K562 (cell line): ENCODE data around the gene C1orf74. TPM values are rescaled to one million over a fixed set of nuclear protein-coding genes. Genes with fewer than 3 reads are reported as not detected.

Experiments
- ATAC-seq: fragments of 200-7000 bp; cut with Tn5 transposase; 3 replicates; pipeline ENCODE4 v1.9.1; 2020; ENCODE audit warnings: moderate library complexity
- BruUV-seq: library from RNA; stranded (reverse); fragments of 400-500 nt; replicated peaks from 2 replicates; lab custom pipeline; 2021; lab: Mats Ljungman, UMichigan
- CTCF ChIA-PET: fragments of 300-600 bp; formaldehyde crosslinking; extraction: SDS; loops from one replicate; lab custom pipeline; 2021; ENCODE audit warnings: low intra/inter-chr PET ratio; lab: Yijun Ruan, JAX
- POLR2A ChIA-PET: fragments of 300-600, 350-650 bp; sonication (Branson Sonifier 250); formaldehyde crosslinking; extraction: SDS; loops from one replicate; lab custom pipeline; 2021; ENCODE audit warnings: antibody characterized with exemption, inconsistent platforms; lab: Yijun Ruan, JAX
- DNase-seq, 4 experiments: peaks; one replicate each; pipeline versions ENCODE4 v3.0.0 to v3.0.0-alpha.2; 2011 to 2018; ENCODE audit warnings: low spot score in 3 of 4, mixed read lengths in 3 of 4; ENCODE audit errors: extremely low read depth in 1 of 4
- FAIRE-seq: peaks from 2 replicates; lab custom pipeline; 2011; peaks lifted over from hg19 to GRCh38; lab: Jason Lieb, UNC
- H2AFZ ChIP-seq: 2 replicates; pipeline ENCODE4 v1.6.0; 2011; ENCODE audit warnings: low read depth, low read length, control low read depth, inconsistent platforms
- H3K27ac ChIP-seq: fragments of 200-600 bp; 3 replicates; pipeline ENCODE4 v1.8.0; 2011; ENCODE audit warnings: low read depth, mild to moderate bottlenecking, control low read depth, inconsistent platforms, low read length, moderate library complexity, mixed read lengths; ENCODE audit errors: extremely low read depth
- H3K27me3 ChIP-seq, 2 experiments: fragments of 300-600 bp in 1 of 2; 2 replicates in 1 of 2; 3 replicates in 1 of 2; pipeline versions ENCODE4 v1.6.0 to v1.8.0; 2011; ENCODE audit warnings: inconsistent platforms in 2 of 2, low read length in 2 of 2, mild to moderate bottlenecking in 1 of 2, mixed read lengths in 1 of 2, moderate library complexity in 1 of 2; ENCODE audit not compliant: control insufficient read depth in 2 of 2, insufficient read depth in 2 of 2
- H3K36me3 ChIP-seq: fragments of 300-600 bp; 3 replicates; pipeline ENCODE4 v1.8.0; 2011; ENCODE audit warnings: mild to moderate bottlenecking, low read length, inconsistent platforms; ENCODE audit not compliant: control insufficient read depth, insufficient read depth
- H3K4me1 ChIP-seq, 2 experiments: fragments of 200-600 bp in 1 of 2; replicated peaks in 1 of 2; 2 replicates in 1 of 2; 3 replicates in 1 of 2; pipeline versions ENCODE4 v1.5.1 to v1.8.0; 2011; ENCODE audit warnings: inconsistent platforms in 2 of 2, low read length in 2 of 2, mild to moderate bottlenecking in 1 of 2, mixed read lengths in 1 of 2, moderate library complexity in 1 of 2; ENCODE audit not compliant: control insufficient read depth in 2 of 2, insufficient read depth in 2 of 2
- H3K4me2 ChIP-seq: 2 replicates; pipeline ENCODE4 v1.6.1; 2011; ENCODE audit warnings: low read length, control low read depth, inconsistent platforms, mixed read lengths; ENCODE audit not compliant: insufficient read depth
- H3K4me3 ChIP-seq: fragments of 200-600 bp; sonication (generic), shearing (Covaris generic); 2 replicates; pipeline ENCODE4 v1.5.1; 2016; ENCODE audit warnings: control low read depth, inconsistent platforms
- H3K79me2 ChIP-seq: fragments of 200-600 bp; 3 replicates; pipeline ENCODE4 v1.8.0; 2011; ENCODE audit warnings: low read length, inconsistent platforms; ENCODE audit not compliant: control insufficient read depth, insufficient read depth
- H3K9ac ChIP-seq, 2 experiments: 2 replicates each; pipeline versions ENCODE4 v1.6.0 to v1.6.1; 2011; ENCODE audit warnings: low read depth in 2 of 2, low read length in 2 of 2, control low read depth in 1 of 2, inconsistent platforms in 1 of 2, mild to moderate bottlenecking in 1 of 2, mixed read lengths in 1 of 2; ENCODE audit not compliant: insufficient read depth in 1 of 2
- H3K9me1 ChIP-seq: one replicate; pipeline ENCODE4 v1.6.0; 2011; ENCODE audit warnings: inconsistent platforms, mild to moderate bottlenecking, low read length, moderate library complexity; ENCODE audit not compliant: control insufficient read depth, insufficient read depth
- H3K9me3 ChIP-seq: replicated peaks from 2 replicates; pipeline ENCODE4 v1.5.1; 2011; ENCODE audit warnings: low read depth, low read length, inconsistent platforms; ENCODE audit not compliant: control insufficient read depth, insufficient read depth
- H4K20me1 ChIP-seq: replicated peaks from 2 replicates; pipeline ENCODE4 v1.6.1; 2011; ENCODE audit warnings: low read length, inconsistent platforms, mixed read lengths; ENCODE audit not compliant: control insufficient read depth, insufficient read depth
- CEBPG ChIP-seq, 3 experiments: fragments of 200-800 bp in 1 of 3; sonication (Bioruptor generic) in 1 of 3; sonication (generic) in 1 of 3; formaldehyde crosslinking in 1 of 3; IDR thresholded peaks in 2 of 3; conservative IDR thresholded peaks in 1 of 3; 2 replicates each; pipeline versions ENCODE4 v1.6.1 to v1.8.0; 2016 to 2022; ENCODE audit warnings: missing compliant biosample characterization in 2 of 3, missing genetic modification characterization in 2 of 3, mild to moderate bottlenecking in 1 of 3, missing genetic modification reagents in 1 of 3
- MAFF ChIP-seq: IDR thresholded peaks from 2 replicates; pipeline ENCODE4 v1.6.1; 2012; ENCODE audit warnings: low read length, improper control_type of control experiment
- RFX5 ChIP-seq: IDR thresholded peaks from 2 replicates; pipeline ENCODE4 v1.6.1; 2011; ENCODE audit warnings: low read depth, mild to moderate bottlenecking, improper control_type of control experiment, low read length
- TBP ChIP-seq: optimal IDR thresholded peaks from 2 replicates; pipeline ENCODE3; 2011; ENCODE audit warnings: low read depth, low read length, improper control_type of control experiment
- TFAM ChIP-seq: fragments of 250-450 bp; sonication (Bioruptor Pico); conservative IDR thresholded peaks from 2 replicates; pipeline ENCODE4 v1.5.0; 2021; ENCODE audit warnings: mild to moderate bottlenecking, moderate library complexity
- ZNF583 ChIP-seq: fragments of 250-450 bp; sonication (Bioruptor Pico); IDR thresholded peaks from 2 replicates; pipeline ENCODE4 v1.4.0; 2020
- WGBS: fragments of 100-300 bp; shearing (Covaris generic); methylation state at CpG from one replicate; pipeline ENCODE4 v1.1.6; 2016; ENCODE audit warnings: low coverage, mixed read lengths; ENCODE audit not compliant: insufficient coverage; ENCODE audit errors: missing lambda C conversion rate; 5-methylcytosine and 5-hydroxymethylcytosine counted together
- in situ Hi-C: fragments of 300-500 bp; cut with MboI; formaldehyde crosslinking; loops from 4 replicates; pipeline ENCODE4 v1.15.0; 2018; ENCODE audit warnings: inconsistent platforms, mixed read lengths
- intact Hi-C: fragments of 100-400 bp; cut with micrococcal nuclease; formaldehyde crosslinking; loops from 2 replicates; pipeline ENCODE4 v1.14.2; 2022
- polyA plus RNA-seq, 8 experiments: library from polyadenylated mRNA; depleted of rRNA in 4 of 8; stranded (reverse) in 5 of 8; unstranded in 3 of 8; fragments of >200 nt; fragmentation: Nextera tagmentation in 2 of 8; fragmentation: Illumina TruSeq in 1 of 8; extraction: Ambion mirVana in 2 of 8; extraction: Trizol in 1 of 8; gene quantifications; 2 replicates each; pipeline versions ENCODE4 v1.2.1 to v1.2.3, GENCODE V29; 2011 to 2014; ENCODE audit warnings: inconsistent platforms in 1 of 8, missing spikeins in 1 of 8
- total RNA-seq, 7 experiments: library from RNA; depleted of rRNA in 6 of 7; stranded (reverse); fragments of >200 nt in 6 of 7; fragmentation: Illumina TruSeq in 2 of 7; extraction: Trizol in 2 of 7; gene quantifications; 2 replicates each; pipeline versions ENCODE4 v1.2.1 to v1.2.3, GENCODE V29; 2011 to 2021; ENCODE audit warnings: low replicate concordance in 1 of 7
- TF ChIP-seq, protein P1 (sequence below), 2 experiments: fragments of 450-650 bp; IDR thresholded peaks; 2 replicates each; pipeline ENCODE4 v1.6.1; 2016; ENCODE audit warnings: mild to moderate bottlenecking in 2 of 2, borderline replicate concordance in 1 of 2, low read depth in 1 of 2, moderate library complexity in 1 of 2

C1orf74 gene
- total and polyA plus RNA-seq, 9 of the 15 experiments (the other 6 are each of a cell fraction or from before 2014, with no cell fraction given) = 4.0 to 7.6 (median 5.7) TPM

GRCh38 chr1:209777587-209777986 lies 6.8 kb downstream of the C1orf74 start:
- H3K9me1 ChIP-seq = no peaks in the 10 kb centered on the region
- TF ChIP-seq MAFF (no peak), TBP (no peak), RFX5 (no peak)
- intact Hi-C loops (no loop called here), in situ Hi-C loops (no loop called here)
- H3K9me3 ChIP-seq = no peaks in the 10 kb centered on the region
- H3K27me3 ChIP-seq = no peaks in the 10 kb centered on the region
- H4K20me1 ChIP-seq = no peaks in the 10 kb centered on the region
- H3K79me2 ChIP-seq = no peaks in the 10 kb centered on the region
- 19% methylated on average over 2 of the region's 2 CpGs for WGBS
- ChIA-PET CTCF (no interaction called here), POLR2A (interaction anchor here (0.6 to 1.4 kb wide), 2 partner anchors 10 to 38 kb away, joined by 3 to 5 read pairs; no protein-coding TSS in a partner anchor)
- DNase-seq (no peak), ATAC-seq (no peak), FAIRE-seq (no peak)
- H3K4me2 ChIP-seq = no peak overlapping the region
- H3K4me3 ChIP-seq = no peak overlapping the region
- no peak overlapping the region for H3K27ac ChIP-seq
- peaks cover 2% of the 10 kb centered on the region for H3K36me3 ChIP-seq
- no TSS peak for BruUV-seq
- no peak overlapping the region for H3K9ac ChIP-seq
- H2AFZ ChIP-seq = no peak overlapping the region
- H3K4me1 ChIP-seq = no peaks in the 10 kb centered on the region; a peak in 1 of 5 replicates

- no peaks in the 10 kb centered on the region for H3K4me1 ChIP-seq
- TF ChIP-seq, protein P1, sequence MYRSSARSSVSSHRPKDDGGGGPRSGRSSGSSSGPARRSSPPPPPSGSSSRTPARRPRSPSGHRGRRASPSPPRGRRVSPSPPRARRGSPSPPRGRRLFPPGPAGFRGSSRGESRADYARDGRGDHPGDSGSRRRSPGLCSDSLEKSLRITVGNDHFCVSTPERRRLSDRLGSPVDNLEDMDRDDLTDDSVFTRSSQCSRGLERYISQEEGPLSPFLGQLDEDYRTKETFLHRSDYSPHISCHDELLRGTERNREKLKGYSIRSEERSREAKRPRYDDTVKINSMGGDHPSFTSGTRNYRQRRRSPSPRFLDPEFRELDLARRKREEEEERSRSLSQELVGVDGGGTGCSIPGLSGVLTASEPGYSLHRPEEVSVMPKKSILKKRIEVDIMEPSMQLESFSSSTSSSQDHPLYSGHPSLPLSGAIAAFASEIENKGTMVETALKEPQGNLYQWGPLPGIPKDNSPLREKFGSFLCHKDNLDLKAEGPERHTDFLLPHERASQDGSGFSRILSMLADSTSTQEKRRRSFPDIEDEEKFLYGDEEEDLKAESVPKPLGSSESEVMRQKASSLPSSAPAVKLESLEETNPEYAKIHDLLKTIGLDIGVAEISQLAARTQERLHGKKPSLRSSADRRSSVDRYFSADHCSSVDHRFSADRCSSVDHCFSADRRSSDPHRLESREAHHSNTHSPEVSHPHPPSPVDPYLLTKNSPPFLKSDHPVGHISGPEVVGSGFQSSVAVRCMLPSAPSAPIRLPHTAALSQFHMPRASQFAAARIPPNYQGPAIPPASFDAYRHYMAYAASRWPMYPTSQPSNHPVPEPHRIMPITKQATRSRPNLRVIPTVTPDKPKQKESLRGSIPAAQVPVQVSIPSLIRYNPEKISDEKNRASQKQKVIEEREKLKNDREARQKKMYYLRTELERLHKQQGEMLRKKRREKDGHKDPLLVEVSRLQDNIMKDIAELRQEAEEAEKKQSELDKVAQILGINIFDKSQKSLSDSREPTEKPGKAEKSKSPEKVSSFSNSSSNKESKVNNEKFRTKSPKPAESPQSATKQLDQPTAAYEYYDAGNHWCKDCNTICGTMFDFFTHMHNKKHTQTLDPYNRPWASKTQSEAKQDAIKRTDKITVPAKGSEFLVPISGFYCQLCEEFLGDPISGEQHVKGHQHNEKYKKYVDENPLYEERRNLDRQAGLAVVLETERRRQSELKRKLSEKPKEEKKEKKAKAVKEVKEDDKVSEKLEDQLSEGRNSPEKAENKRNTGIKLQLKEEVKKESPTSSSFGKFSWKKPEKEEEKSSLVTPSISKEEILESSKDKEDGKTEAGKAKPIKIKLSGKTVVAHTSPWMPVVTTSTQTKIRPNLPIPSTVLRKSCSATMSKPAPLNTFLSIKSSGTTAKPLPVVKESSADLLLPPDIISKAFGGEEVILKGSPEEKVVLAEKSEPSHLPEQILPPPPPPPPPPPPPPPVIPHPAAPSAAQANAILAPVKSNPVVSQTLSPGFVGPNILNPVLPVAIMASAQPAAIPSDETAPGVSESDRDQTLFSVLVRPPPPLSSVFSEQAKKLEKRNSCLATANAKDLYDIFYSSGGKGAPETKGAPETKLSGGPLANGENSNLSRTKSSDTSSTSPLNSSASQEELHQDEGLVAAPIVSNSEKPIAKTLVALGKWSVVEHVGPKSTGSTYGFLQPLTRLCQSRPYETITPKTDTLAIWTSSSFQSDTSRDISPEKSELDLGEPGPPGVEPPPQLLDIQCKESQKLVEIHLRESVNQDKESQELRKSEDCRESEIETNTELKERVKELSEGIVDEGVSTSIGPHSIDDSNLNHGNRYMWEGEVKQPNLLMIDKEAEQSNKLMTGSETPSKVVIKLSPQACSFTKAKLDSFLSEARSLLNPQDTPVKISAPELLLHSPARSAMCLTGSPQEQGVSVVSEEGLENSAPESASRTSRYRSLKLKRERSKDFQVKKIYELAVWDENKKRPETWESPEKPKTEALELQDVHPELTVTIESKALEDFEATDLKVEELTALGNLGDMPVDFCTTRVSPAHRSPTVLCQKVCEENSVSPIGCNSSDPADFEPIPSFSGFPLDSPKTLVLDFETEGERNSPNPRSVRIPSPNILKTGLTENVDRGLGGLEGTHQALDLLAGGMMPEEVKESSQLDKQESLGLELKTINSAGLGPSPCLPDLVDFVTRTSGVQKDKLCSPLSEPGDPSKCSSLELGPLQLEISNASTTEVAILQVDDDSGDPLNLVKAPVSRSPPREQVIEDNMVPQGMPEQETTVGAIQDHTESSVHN (IDR thresholded peaks at IDR 0.05; ENCODE audit: borderline replicate concordance in 1 of 2, low read depth in 1 of 2) = no peak
- TF ChIP-seq ZNF583 (CRISPR knock-in tag) = no peak
- TF ChIP-seq CEBPG (CRISPR knock-in tag; IDR thresholded peaks at IDR 0.05) = no peak
- no peak for TF ChIP-seq CEBPG (tag; conservative IDR thresholded peaks at IDR 0.05 in 1 of 2, IDR thresholded peaks at IDR 0.05 in 1 of 2)
- no peak for TF ChIP-seq TFAM
These were observed 8.7 kb downstream of the C1orf74 start for GRCh38 chr1:209775678-209776077.

More at GRCh38 chr1:209775678-209776077, 8.7 kb downstream of the C1orf74 start:
- H3K4me2 ChIP-seq = no peak overlapping the region
- no TSS peak for BruUV-seq
- H3K36me3 ChIP-seq = no peaks in the 10 kb centered on the region; the same call in 2 of the 3 replicates
- FAIRE-seq = no peak
- peaks cover 0 to 9% of the 10 kb centered on the region in 2 experiments; a peak in 2 of 5 replicates for H3K27me3 ChIP-seq
- no peak overlapping the region for H3K4me3 ChIP-seq
- H3K79me2 ChIP-seq = no peaks in the 10 kb centered on the region
- no peaks in the 10 kb centered on the region; the same call in 1 of the 2 replicates for H3K9me3 ChIP-seq
- ChIA-PET POLR2A (interaction anchor here (0.7 to 2.6 kb wide), 3 partner anchors 8 to 15 kb away, joined by 3 to 15 read pairs (median 5); partner anchors contain the start of gene C1orf74), CTCF (no interaction called here)
- H3K9ac ChIP-seq = peak overlapping the region in 1 of 2 experiments; percentile 6; a peak in 1 of 4 replicates
- no peak overlapping the region for H2AFZ ChIP-seq
- intact Hi-C loops (no loop called here), in situ Hi-C loops (no loop called here)
- no peak for DNase-seq
- no peak overlapping the region for H3K27ac ChIP-seq
- no peak for ATAC-seq
- WGBS = 10% methylated on average over 2 of the region's 2 CpGs
- no peaks in the 10 kb centered on the region for H4K20me1 ChIP-seq
- no peaks in the 10 kb centered on the region for H3K9me1 ChIP-seq
